Measurements from ENCODE around the gene PTPN1.
"Not testable (repeated sequence)": the region's sequence is repeated elsewhere in the genome, so short reads cannot be mapped to it uniquely, and the experiment has no call there.

PTPN1 gene

DNA sequence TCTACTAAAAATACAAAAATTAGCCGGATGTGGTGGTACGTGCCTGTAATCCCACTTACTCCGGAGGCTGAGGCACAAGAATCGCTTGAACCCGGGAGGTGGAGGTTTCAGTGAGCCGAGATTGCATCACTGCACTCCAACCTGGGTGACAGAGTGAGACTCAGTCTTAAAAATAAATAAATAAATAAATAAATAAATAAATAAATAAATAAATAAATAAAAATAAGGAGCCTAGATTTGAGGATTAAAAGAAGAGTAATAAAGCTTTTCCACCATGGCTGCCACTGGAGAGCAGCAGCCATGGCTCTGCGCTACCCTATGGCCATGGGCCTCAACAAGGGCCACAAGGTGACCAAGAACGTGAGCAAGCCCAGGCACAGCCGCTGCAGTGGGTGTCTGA lies 110.3 kb downstream of the PTPN1 start:
- not testable (repeated sequence) for DNase-seq

- no peak for DNase-seq
These were observed 111.0 kb downstream of the PTPN1 start for GRCh38 chr20:50621068-50621665.

DNA sequence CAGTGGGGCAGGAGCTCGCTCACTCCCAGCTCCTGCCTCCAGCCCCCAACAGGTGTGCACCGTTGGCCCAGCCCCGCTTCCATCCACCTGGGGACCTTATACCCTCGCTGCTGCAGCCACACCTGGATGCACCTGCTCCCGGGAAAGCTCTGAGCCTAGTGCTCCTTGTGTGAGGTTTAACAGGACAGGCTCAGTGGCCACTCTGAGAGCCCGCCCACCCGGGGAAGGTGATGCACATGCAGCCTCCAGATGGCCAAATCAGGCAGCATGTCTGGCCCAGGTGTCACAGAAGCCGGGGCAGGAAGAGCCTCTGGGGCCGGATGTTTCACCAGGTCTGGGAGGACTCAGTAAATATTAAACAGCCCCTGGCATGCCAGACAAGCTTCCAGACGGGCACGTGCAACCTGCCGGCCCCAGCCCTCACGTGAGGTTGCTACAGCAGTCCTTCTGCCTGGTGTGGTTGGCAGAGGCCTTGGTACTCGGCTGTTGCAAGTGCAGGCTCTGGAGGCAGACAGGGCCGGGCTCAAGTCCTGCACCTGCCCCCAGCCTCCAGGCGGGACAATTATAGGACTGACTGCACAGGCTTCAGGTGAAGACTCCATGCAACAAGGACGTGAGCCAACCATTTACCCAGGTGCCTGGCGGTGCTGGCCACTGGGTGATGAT lies 114.3 kb downstream of the PTPN1 start:
- peak; percentile 80 for DNase-seq

GRCh38 chr20:50625986-50626677 lies 115.9 kb downstream of the PTPN1 start:
- no peak for DNase-seq

GRCh38 chr20:50627747-50628146 lies 117.6 kb downstream of the PTPN1 start:
- no peak for DNase-seq

GRCh38 chr20:50628332-50628731 lies 118.1 kb downstream of the PTPN1 start:
- peak; percentile 8 for DNase-seq

DNA sequence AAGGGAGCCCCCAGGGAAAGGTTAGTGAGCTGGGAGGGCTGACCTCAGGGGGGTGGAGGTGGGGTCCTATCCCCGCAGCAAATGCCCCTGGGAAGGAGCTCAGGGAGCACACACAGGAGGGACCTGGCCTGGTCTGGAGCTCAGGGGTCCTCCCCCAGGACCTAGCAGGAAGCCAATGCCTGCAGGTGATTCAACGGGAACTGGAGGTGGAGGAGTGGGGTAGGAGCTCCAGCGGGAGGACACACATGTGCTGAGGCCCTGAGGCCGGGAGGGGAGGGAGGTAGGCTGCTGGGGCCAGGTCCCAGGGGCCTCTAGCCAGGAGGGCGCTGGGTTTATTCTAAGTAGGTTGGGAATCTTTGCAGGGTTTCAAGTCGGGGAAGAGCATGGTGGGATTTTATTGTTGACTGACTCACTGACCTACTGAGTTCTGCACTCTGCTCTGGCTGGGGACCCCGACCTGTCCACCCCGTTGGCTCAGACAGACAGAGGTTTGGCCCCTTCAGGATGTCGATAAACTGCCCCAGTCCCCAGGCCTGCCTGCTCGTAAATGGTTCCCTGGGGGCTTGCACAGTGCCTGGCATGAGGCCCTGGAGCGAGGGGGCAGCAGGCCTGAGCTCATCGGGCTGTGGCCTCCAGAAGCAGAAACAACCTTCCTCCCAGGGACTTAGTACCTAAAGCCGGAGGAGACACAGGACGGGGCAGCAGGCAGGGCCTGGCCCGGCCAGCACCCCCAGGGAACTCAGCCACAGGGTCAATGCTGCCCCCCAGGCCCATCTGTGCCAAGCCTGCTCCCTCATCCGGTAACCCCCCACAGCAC lies 118.9 kb downstream of the PTPN1 start:
- DNase-seq = no peak

GRCh38 chr20:50629670-50630045 lies 119.5 kb downstream of the PTPN1 start:
- DNase-seq = no peak

DNA sequence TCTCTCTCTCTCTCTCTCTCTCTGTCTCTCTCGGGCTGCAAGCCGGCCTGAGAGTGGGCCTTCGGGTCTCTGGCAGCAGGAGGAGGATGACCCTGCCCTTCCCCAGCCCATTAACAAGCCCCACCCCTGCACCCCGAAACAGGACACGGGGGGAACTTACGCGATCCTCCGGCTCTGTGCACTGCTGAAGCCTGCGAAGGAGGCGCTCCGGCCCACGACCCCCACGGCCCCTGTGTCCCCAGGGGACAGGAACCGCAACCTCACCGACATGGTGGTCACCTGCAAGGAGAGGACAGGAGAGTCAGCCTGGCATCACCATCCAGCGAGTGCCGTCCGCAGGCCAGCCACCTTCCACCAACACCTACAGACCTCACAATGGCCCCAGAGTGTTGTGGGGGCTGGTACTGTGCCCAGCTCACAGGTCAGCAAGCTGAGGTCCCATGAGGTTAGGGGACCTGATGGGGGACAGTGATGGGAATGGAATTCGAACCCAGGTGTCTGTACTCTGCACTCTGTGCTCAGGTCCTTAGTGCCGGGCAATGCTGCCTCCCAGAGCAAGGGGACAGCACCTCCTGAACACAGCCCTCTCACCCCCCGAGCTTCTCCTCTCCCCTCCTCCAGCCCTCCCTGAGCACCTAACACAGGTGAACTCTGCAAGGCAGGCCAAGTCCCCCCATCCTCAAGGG lies 120.5 kb downstream of the PTPN1 start:
- no peak for DNase-seq

DNA sequence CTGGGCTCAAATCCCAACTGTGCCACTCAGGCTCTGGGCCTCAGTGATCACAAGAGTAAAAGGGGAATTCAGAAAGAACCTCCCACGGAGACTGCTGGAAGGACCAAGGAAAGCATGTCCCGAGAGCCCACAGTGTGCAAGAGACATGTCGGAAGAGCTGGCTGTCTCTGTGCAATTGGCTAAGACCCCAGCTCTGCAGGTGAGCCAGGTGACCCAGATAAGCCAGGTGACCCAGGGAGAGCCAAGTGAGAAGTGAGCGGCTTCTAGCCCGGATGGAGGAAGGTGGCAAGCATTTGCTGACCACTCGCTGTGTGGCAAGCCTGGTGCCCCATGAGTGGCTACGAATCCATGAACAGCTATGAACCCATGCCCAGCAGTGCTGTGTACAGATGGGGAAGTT lies 122.1 kb downstream of the PTPN1 start:
- DNase-seq = no peak

- DNase-seq = no peak
These were observed 122.5 kb downstream of the PTPN1 start for GRCh38 chr20:50632701-50633100.

DNA sequence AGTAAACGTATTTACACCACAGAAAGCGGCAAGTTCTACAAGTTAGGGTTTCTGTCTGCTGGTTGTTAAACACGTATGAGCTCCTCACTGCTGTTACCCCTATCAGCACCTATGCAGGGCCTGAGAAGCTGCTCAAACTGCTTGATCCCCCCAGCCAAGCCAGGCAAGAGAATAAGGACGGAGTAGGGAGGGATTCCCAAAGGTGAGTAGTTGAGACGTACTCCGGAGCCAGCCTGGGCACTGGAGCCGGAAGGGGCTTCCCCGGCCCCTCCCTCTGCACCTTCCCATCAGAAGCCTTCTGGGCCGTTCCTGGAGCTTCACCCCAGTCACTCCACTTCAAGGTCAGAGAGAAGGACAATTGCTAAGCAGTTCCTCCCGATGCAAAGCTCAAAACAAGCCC lies 123.2 kb downstream of the PTPN1 start:
- DNase-seq = no peak

- DNase-seq = no peak
These were observed 124.0 kb downstream of the PTPN1 start for GRCh38 chr20:50634191-50634590.
